K562 (cell line): ENCODE data around the gene TAGLN3. TPM values are rescaled to one million over a fixed set of nuclear protein-coding genes. Genes with fewer than 3 reads are reported as not detected.

Experiments used
- ATAC-seq: fragments of 200-7000 bp; cut with Tn5 transposase; 3 replicates; pipeline ENCODE4 v1.9.1; 2020; ENCODE audit warnings: moderate library complexity
- BruUV-seq: library from RNA; stranded (reverse); fragments of 400-500 nt; replicated peaks from 2 replicates; lab custom pipeline; 2021; lab: Mats Ljungman, UMichigan
- CTCF ChIA-PET: fragments of 300-600 bp; formaldehyde crosslinking; extraction: SDS; loops from one replicate; lab custom pipeline; 2021; ENCODE audit warnings: low intra/inter-chr PET ratio; lab: Yijun Ruan, JAX
- POLR2A ChIA-PET: fragments of 300-600, 350-650 bp; sonication (Branson Sonifier 250); formaldehyde crosslinking; extraction: SDS; loops from one replicate; lab custom pipeline; 2021; ENCODE audit warnings: antibody characterized with exemption, inconsistent platforms; lab: Yijun Ruan, JAX
- DNase-seq, 4 experiments: peaks; one replicate each; pipeline versions ENCODE4 v3.0.0 to v3.0.0-alpha.2; 2011 to 2018; ENCODE audit warnings: low spot score in 3 of 4, mixed read lengths in 3 of 4; ENCODE audit errors: extremely low read depth in 1 of 4
- FAIRE-seq: peaks from 2 replicates; lab custom pipeline; 2011; peaks lifted over from hg19 to GRCh38; lab: Jason Lieb, UNC
- H2AFZ ChIP-seq: 2 replicates; pipeline ENCODE4 v1.6.0; 2011; ENCODE audit warnings: low read depth, low read length, control low read depth, inconsistent platforms
- H3K27ac ChIP-seq: fragments of 200-600 bp; 3 replicates; pipeline ENCODE4 v1.8.0; 2011; ENCODE audit warnings: low read depth, mild to moderate bottlenecking, control low read depth, inconsistent platforms, low read length, moderate library complexity, mixed read lengths; ENCODE audit errors: extremely low read depth
- H3K27me3 ChIP-seq, 2 experiments: fragments of 300-600 bp in 1 of 2; 2 replicates in 1 of 2; 3 replicates in 1 of 2; pipeline versions ENCODE4 v1.6.0 to v1.8.0; 2011; ENCODE audit warnings: inconsistent platforms in 2 of 2, low read length in 2 of 2, mild to moderate bottlenecking in 1 of 2, mixed read lengths in 1 of 2, moderate library complexity in 1 of 2; ENCODE audit not compliant: control insufficient read depth in 2 of 2, insufficient read depth in 2 of 2
- H3K36me3 ChIP-seq: fragments of 300-600 bp; 3 replicates; pipeline ENCODE4 v1.8.0; 2011; ENCODE audit warnings: mild to moderate bottlenecking, low read length, inconsistent platforms; ENCODE audit not compliant: control insufficient read depth, insufficient read depth
- H3K4me1 ChIP-seq, 2 experiments: fragments of 200-600 bp in 1 of 2; replicated peaks in 1 of 2; 2 replicates in 1 of 2; 3 replicates in 1 of 2; pipeline versions ENCODE4 v1.5.1 to v1.8.0; 2011; ENCODE audit warnings: inconsistent platforms in 2 of 2, low read length in 2 of 2, mild to moderate bottlenecking in 1 of 2, mixed read lengths in 1 of 2, moderate library complexity in 1 of 2; ENCODE audit not compliant: control insufficient read depth in 2 of 2, insufficient read depth in 2 of 2
- H3K4me2 ChIP-seq: 2 replicates; pipeline ENCODE4 v1.6.1; 2011; ENCODE audit warnings: low read length, control low read depth, inconsistent platforms, mixed read lengths; ENCODE audit not compliant: insufficient read depth
- H3K4me3 ChIP-seq: fragments of 200-600 bp; sonication (generic), shearing (Covaris generic); 2 replicates; pipeline ENCODE4 v1.5.1; 2016; ENCODE audit warnings: control low read depth, inconsistent platforms
- H3K79me2 ChIP-seq: fragments of 200-600 bp; 3 replicates; pipeline ENCODE4 v1.8.0; 2011; ENCODE audit warnings: low read length, inconsistent platforms; ENCODE audit not compliant: control insufficient read depth, insufficient read depth
- H3K9ac ChIP-seq, 2 experiments: 2 replicates each; pipeline versions ENCODE4 v1.6.0 to v1.6.1; 2011; ENCODE audit warnings: low read depth in 2 of 2, low read length in 2 of 2, control low read depth in 1 of 2, inconsistent platforms in 1 of 2, mild to moderate bottlenecking in 1 of 2, mixed read lengths in 1 of 2; ENCODE audit not compliant: insufficient read depth in 1 of 2
- H3K9me1 ChIP-seq: one replicate; pipeline ENCODE4 v1.6.0; 2011; ENCODE audit warnings: inconsistent platforms, mild to moderate bottlenecking, low read length, moderate library complexity; ENCODE audit not compliant: control insufficient read depth, insufficient read depth
- H3K9me3 ChIP-seq: replicated peaks from 2 replicates; pipeline ENCODE4 v1.5.1; 2011; ENCODE audit warnings: low read depth, low read length, inconsistent platforms; ENCODE audit not compliant: control insufficient read depth, insufficient read depth
- H4K20me1 ChIP-seq: replicated peaks from 2 replicates; pipeline ENCODE4 v1.6.1; 2011; ENCODE audit warnings: low read length, inconsistent platforms, mixed read lengths; ENCODE audit not compliant: control insufficient read depth, insufficient read depth
- BRD4 ChIP-seq: fragments of 200-600 bp; sonication (generic); IDR thresholded peaks from 2 replicates; pipeline ENCODE4 v1.6.1; 2017; ENCODE audit warnings: inconsistent platforms
- COPS2 ChIP-seq: fragments of 450-650 bp; conservative IDR thresholded peaks from 2 replicates; pipeline ENCODE4 v1.6.1; 2016; ENCODE audit warnings: mild to moderate bottlenecking, moderate library complexity
- DACH1 ChIP-seq: fragments of 450-650 bp; IDR thresholded peaks from 2 replicates; pipeline ENCODE4 v1.6.1; 2018; ENCODE audit not compliant: partially characterized antibody
- NR2C1 ChIP-seq, 2 experiments: fragments of 450-650 bp; IDR thresholded peaks; 2 replicates each; pipeline ENCODE4 v1.6.1; 2017; ENCODE audit warnings: mild to moderate bottlenecking in 2 of 2, antibody characterized with exemption in 1 of 2, inconsistent platforms in 1 of 2, missing compliant biosample characterization in 1 of 2, missing genetic modification characterization in 1 of 2
- SMAD3 ChIP-seq: fragments of 450-650 bp; formaldehyde crosslinking; conservative IDR thresholded peaks from 2 replicates; pipeline ENCODE4 v1.4.0; 2020; ENCODE audit warnings: mild to moderate bottlenecking
- TRIM24 ChIP-seq, 2 experiments: fragments of 450-650 bp; IDR thresholded peaks; 2 replicates each; pipeline ENCODE4 v1.6.1; 2016
- ZHX1 ChIP-seq: fragments of 150-350 bp; conservative IDR thresholded peaks from 2 replicates; pipeline ENCODE4 v1.6.1; 2014; ENCODE audit warnings: low read length
- ZNF197 ChIP-seq: fragments of 200-800 bp; sonication (Bioruptor generic); IDR thresholded peaks from 2 replicates; pipeline ENCODE4 v1.6.1; 2016; ENCODE audit warnings: low read depth, missing genetic modification characterization, missing compliant biosample characterization
- WGBS: fragments of 100-300 bp; shearing (Covaris generic); methylation state at CpG from one replicate; pipeline ENCODE4 v1.1.6; 2016; ENCODE audit warnings: low coverage, mixed read lengths; ENCODE audit not compliant: insufficient coverage; ENCODE audit errors: missing lambda C conversion rate; 5-methylcytosine and 5-hydroxymethylcytosine counted together
- in situ Hi-C: fragments of 300-500 bp; cut with MboI; formaldehyde crosslinking; loops from 4 replicates; pipeline ENCODE4 v1.15.0; 2018; ENCODE audit warnings: inconsistent platforms, mixed read lengths
- intact Hi-C: fragments of 100-400 bp; cut with micrococcal nuclease; formaldehyde crosslinking; loops from 2 replicates; pipeline ENCODE4 v1.14.2; 2022
- polyA plus RNA-seq, 8 experiments: library from polyadenylated mRNA; depleted of rRNA in 4 of 8; stranded (reverse) in 5 of 8; unstranded in 3 of 8; fragments of >200 nt; fragmentation: Nextera tagmentation in 2 of 8; fragmentation: Illumina TruSeq in 1 of 8; extraction: Ambion mirVana in 2 of 8; extraction: Trizol in 1 of 8; gene quantifications; 2 replicates each; pipeline versions ENCODE4 v1.2.1 to v1.2.3, GENCODE V29; 2011 to 2014; ENCODE audit warnings: inconsistent platforms in 1 of 8, missing spikeins in 1 of 8
- total RNA-seq, 7 experiments: library from RNA; depleted of rRNA in 6 of 7; stranded (reverse); fragments of >200 nt in 6 of 7; fragmentation: Illumina TruSeq in 2 of 7; extraction: Trizol in 2 of 7; gene quantifications; 2 replicates each; pipeline versions ENCODE4 v1.2.1 to v1.2.3, GENCODE V29; 2011 to 2021; ENCODE audit warnings: low replicate concordance in 1 of 7

Gene TAGLN3
- total and polyA plus RNA-seq, 9 of the 15 experiments (the other 6 are each of a cell fraction or from before 2014, with no cell fraction given): 0.06 TPM; not detected in 7

GRCh38 chr3:111972891-111973290 lies 25.8 kb upstream of the TAGLN3 start:
- no peak overlapping the region for H3K27ac ChIP-seq
- no peak overlapping the region for H3K4me2 ChIP-seq
- H3K36me3 ChIP-seq: no peaks in the 10 kb centered on the region
- H3K4me1 ChIP-seq: no peaks in the 10 kb centered on the region
- TF ChIP-seq ZNF197 (CRISPR knock-in tag) (no peak), NR2C1 (IDR thresholded peaks at IDR 0.05) (no peak), NR2C1 (tag; IDR thresholded peaks at IDR 0.05) (no peak), ZHX1 (no peak), DACH1 (no peak), BRD4 (no peak), COPS2 (no peak), TRIM24 (IDR thresholded peaks at IDR 0.05) (no peak), SMAD3 (CRISPR knock-in tag) (no peak)
- TF ChIP-seq, all 486 proteins: peak for 0
- in situ Hi-C loops: no loop called here
- FAIRE-seq (no peak), DNase-seq (no peak), ATAC-seq (no peak)
- Histone ChIP-seq H3K9me3 (no peaks in the 10 kb centered on the region), H2AFZ (no peak overlapping the region), H3K9me1 (no peaks in the 10 kb centered on the region), H3K4me3 (no peak overlapping the region), H3K79me2 (no peaks in the 10 kb centered on the region), H4K20me1 (no peaks in the 10 kb centered on the region), H3K9ac (no peak overlapping the region), H3K27me3 (peaks cover 0 to 2% of the 10 kb centered on the region in 2 experiments; a peak in 3 of 5 replicates)
- BruUV-seq: no TSS peak
- CTCF ChIA-PET: no interaction called here
- POLR2A ChIA-PET: no interaction called here
- intact Hi-C loops: no loop called here
- WGBS: 12% methylated on average over 3 of the region's 3 CpGs
